ENCODE results near the gene PITPNC1. TPM values are rescaled to one million over a fixed set of nuclear protein-coding genes. Genes with fewer than 3 reads are reported as not detected.

Gene PITPNC1
- polyA plus RNA-seq, 1 of the 3 experiments (the other 2 are of a cell fraction) = 18.4 TPM

- H3K4me2 ChIP-seq = no peak overlapping the region
- H3K27me3 ChIP-seq (ENCODE audit: insufficient read depth) = no peaks in the 10 kb centered on the region
- no peak for DNase-seq
- POLR2A ChIA-PET = no interaction called here
- no peaks in the 10 kb centered on the region for H3K9me3 ChIP-seq
- H3K9me2 ChIP-seq = no peaks in the 10 kb centered on the region
- 53% methylated on average over 2 of the region's 2 CpGs for WGBS (ENCODE audit: low lambda C conversion rate)
- peaks cover 4% of the 10 kb centered on the region for H3F3A ChIP-seq (replicated peaks; ENCODE audit: insufficient read depth)
- no peak for TF ChIP-seq JUND (IDR thresholded peaks at IDR 0.05)
- no peak for TF ChIP-seq ELF1 (IDR thresholded peaks at IDR 0.05)
- no peak for TF ChIP-seq SMC3 (IDR thresholded peaks at IDR 0.05; ENCODE audit: low read depth, low read length)
- no peak for TF ChIP-seq TAF1 (IDR thresholded peaks at IDR 0.05; ENCODE audit: borderline replicate concordance, low read depth, low read length)
- no peak for TF ChIP-seq GATA2 (CRISPR knock-in tag; IDR thresholded peaks at IDR 0.05)
- no peak for TF ChIP-seq RCOR1 (IDR thresholded peaks at IDR 0.05; ENCODE audit: low read length)
- H3K9ac ChIP-seq = no peak overlapping the region
- no peaks in the 10 kb centered on the region; a peak in 1 of 4 replicates for H3K4me1 ChIP-seq (ENCODE audit: control insufficient read depth in 1 of 2, insufficient read depth in 2 of 2, low read depth in 1 of 2, low read length in 1 of 2)
- no peak overlapping the region for H3K4me3 ChIP-seq (ENCODE audit: low read depth in 2 of 2, low read length in 1 of 2)
- H3K36me3 ChIP-seq (replicated peaks in 1 of 2; ENCODE audit: control insufficient read depth in 1 of 2, insufficient read depth in 2 of 2, low read length in 1 of 2) = no peaks in the 10 kb centered on the region
- H4K20me1 ChIP-seq (ENCODE audit: insufficient read depth) = no peaks in the 10 kb centered on the region
- CTCF ChIA-PET = no interaction called here
- H3K27ac ChIP-seq (ENCODE audit: low read depth in 2 of 2, low read length in 1 of 2) = no peak overlapping the region
- H2AFZ ChIP-seq (ENCODE audit: low read depth) = no peak overlapping the region
- H3K79me2 ChIP-seq (ENCODE audit: insufficient read depth) = peaks cover 11% of the 10 kb centered on the region; the same call in 1 of the 2 replicates
Observed at GRCh38 chr17:67503739-67504138, 126.7 kb downstream of the PITPNC1 start.

GRCh38 chr17:67504182-67504581 is 127.1 kb downstream of the PITPNC1 start:
- H3K36me3 ChIP-seq (replicated peaks in 1 of 2; ENCODE audit: control insufficient read depth in 1 of 2, insufficient read depth in 2 of 2, low read length in 1 of 2) = no peaks in the 10 kb centered on the region
- no peaks in the 10 kb centered on the region for H3K27me3 ChIP-seq (ENCODE audit: insufficient read depth)
- TF ChIP-seq, protein P1, sequence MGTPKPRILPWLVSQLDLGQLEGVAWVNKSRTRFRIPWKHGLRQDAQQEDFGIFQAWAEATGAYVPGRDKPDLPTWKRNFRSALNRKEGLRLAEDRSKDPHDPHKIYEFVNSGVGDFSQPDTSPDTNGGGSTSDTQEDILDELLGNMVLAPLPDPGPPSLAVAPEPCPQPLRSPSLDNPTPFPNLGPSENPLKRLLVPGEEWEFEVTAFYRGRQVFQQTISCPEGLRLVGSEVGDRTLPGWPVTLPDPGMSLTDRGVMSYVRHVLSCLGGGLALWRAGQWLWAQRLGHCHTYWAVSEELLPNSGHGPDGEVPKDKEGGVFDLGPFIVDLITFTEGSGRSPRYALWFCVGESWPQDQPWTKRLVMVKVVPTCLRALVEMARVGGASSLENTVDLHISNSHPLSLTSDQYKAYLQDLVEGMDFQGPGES (IDR thresholded peaks at IDR 0.05; ENCODE audit: low read depth, low read length) = no peak
- TF ChIP-seq YY1 (IDR thresholded peaks at IDR 0.05; ENCODE audit: low read depth) (no peak), MEF2A (IDR thresholded peaks at IDR 0.05; ENCODE audit: borderline replicate concordance, low read depth) (no peak), FOXJ3 (CRISPR knock-in tag; IDR thresholded peaks at IDR 0.05) (no peak), CHD2 (IDR thresholded peaks at IDR 0.05; ENCODE audit: low read length, partially characterized antibody) (no peak), FOXM1 (IDR thresholded peaks at IDR 0.05; ENCODE audit: low read depth) (no peak), ELF1 (IDR thresholded peaks at IDR 0.05) (no peak), FOSL2 (IDR thresholded peaks at IDR 0.05; ENCODE audit: borderline replicate concordance, low read depth) (no peak), POLR2AphosphoS5 (IDR thresholded peaks at IDR 0.05; ENCODE audit: low read depth, low read length) (no peak), EP300 (IDR thresholded peaks at IDR 0.05; ENCODE audit: borderline replicate concordance in 1 of 2, low read depth in 1 of 2, low read length in 1 of 2) (no peak), RFX5 (IDR thresholded peaks at IDR 0.05; ENCODE audit: low read length) (no peak), TAF1 (IDR thresholded peaks at IDR 0.05; ENCODE audit: borderline replicate concordance, low read depth, low read length) (no peak), RAD21 (IDR thresholded peaks at IDR 0.05; ENCODE audit: low read length) (no peak)
- TF ChIP-seq, protein P2, sequence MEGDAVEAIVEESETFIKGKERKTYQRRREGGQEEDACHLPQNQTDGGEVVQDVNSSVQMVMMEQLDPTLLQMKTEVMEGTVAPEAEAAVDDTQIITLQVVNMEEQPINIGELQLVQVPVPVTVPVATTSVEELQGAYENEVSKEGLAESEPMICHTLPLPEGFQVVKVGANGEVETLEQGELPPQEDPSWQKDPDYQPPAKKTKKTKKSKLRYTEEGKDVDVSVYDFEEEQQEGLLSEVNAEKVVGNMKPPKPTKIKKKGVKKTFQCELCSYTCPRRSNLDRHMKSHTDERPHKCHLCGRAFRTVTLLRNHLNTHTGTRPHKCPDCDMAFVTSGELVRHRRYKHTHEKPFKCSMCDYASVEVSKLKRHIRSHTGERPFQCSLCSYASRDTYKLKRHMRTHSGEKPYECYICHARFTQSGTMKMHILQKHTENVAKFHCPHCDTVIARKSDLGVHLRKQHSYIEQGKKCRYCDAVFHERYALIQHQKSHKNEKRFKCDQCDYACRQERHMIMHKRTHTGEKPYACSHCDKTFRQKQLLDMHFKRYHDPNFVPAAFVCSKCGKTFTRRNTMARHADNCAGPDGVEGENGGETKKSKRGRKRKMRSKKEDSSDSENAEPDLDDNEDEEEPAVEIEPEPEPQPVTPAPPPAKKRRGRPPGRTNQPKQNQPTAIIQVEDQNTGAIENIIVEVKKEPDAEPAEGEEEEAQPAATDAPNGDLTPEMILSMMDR (IDR thresholded peaks at IDR 0.05) = no peak
- TF ChIP-seq, protein P3, sequence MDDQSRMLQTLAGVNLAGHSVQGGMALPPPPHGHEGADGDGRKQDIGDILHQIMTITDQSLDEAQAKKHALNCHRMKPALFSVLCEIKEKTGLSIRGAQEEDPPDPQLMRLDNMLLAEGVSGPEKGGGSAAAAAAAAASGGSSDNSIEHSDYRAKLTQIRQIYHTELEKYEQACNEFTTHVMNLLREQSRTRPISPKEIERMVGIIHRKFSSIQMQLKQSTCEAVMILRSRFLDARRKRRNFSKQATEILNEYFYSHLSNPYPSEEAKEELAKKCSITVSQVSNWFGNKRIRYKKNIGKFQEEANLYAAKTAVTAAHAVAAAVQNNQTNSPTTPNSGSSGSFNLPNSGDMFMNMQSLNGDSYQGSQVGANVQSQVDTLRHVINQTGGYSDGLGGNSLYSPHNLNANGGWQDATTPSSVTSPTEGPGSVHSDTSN (IDR thresholded peaks at IDR 0.05) = no peak
- peaks cover 11% of the 10 kb centered on the region; the same call in 1 of the 2 replicates for H3K79me2 ChIP-seq (ENCODE audit: insufficient read depth)
- H3K27ac ChIP-seq (ENCODE audit: low read depth in 2 of 2, low read length in 1 of 2) = no peak overlapping the region
- H3K4me1 ChIP-seq (ENCODE audit: control insufficient read depth in 1 of 2, insufficient read depth in 2 of 2, low read depth in 1 of 2, low read length in 1 of 2) = no peaks in the 10 kb centered on the region; a peak in 1 of 4 replicates
- POLR2A ChIA-PET = no interaction called here
- no peaks in the 10 kb centered on the region for H4K20me1 ChIP-seq (ENCODE audit: insufficient read depth)
- H3K9me3 ChIP-seq = no peaks in the 10 kb centered on the region
- CTCF ChIA-PET = no interaction called here
- peaks cover 4% of the 10 kb centered on the region for H3F3A ChIP-seq (replicated peaks; ENCODE audit: insufficient read depth)
- 79% methylated on average over 2 of the region's 2 CpGs for WGBS (ENCODE audit: low lambda C conversion rate)
- no peak overlapping the region for H3K4me3 ChIP-seq (ENCODE audit: low read depth in 2 of 2, low read length in 1 of 2)
- no peak overlapping the region for H2AFZ ChIP-seq (ENCODE audit: low read depth)
- H3K4me2 ChIP-seq = no peak overlapping the region
- H3K9me2 ChIP-seq = no peaks in the 10 kb centered on the region
- no peak overlapping the region for H3K9ac ChIP-seq
- DNase-seq = no peak
